AG09319 (cell line): Measurements from ENCODE around the gene CLDN34.

Experiments
- DNase-seq: peaks from one replicate; pipeline ENCODE4 v3.0.0-alpha.2; 2010; ENCODE audit warnings: low read depth; ENCODE audit errors: extremely low read depth
- CTCF ChIP-seq: IDR thresholded peaks from 2 replicates; pipeline ENCODE4 v1.5.1; 2011; ENCODE audit warnings: low read depth, mild to moderate bottlenecking, inconsistent platforms, low read length, moderate library complexity

The CLDN34 gene

GRCh38 chrX:9927698-9928482 lies 39.3 kb upstream of the CLDN34 start:
- no peak for TF ChIP-seq CTCF
- DNase-seq = no peak

GRCh38 chrX:9935436-9935835 lies 31.7 kb upstream of the CLDN34 start:
- DNase-seq = no peak
- TF ChIP-seq CTCF = no peak

GRCh38 chrX:9937761-9938160 lies 29.4 kb upstream of the CLDN34 start:
- DNase-seq = no peak
- no peak for TF ChIP-seq CTCF

GRCh38 chrX:9938516-9938915 lies 28.6 kb upstream of the CLDN34 start:
- no peak for DNase-seq

GRCh38 chrX:9940421-9940820 lies 26.7 kb upstream of the CLDN34 start:
- DNase-seq = no peak
- TF ChIP-seq CTCF = no peak

More at GRCh38 chrX:9938516-9938915, 28.6 kb upstream of the CLDN34 start:
- no peak for TF ChIP-seq CTCF

GRCh38 chrX:9942086-9942485 lies 25.1 kb upstream of the CLDN34 start:
- no peak for DNase-seq
- no peak for TF ChIP-seq CTCF

GRCh38 chrX:9943420-9943819 lies 23.7 kb upstream of the CLDN34 start:
- no peak for TF ChIP-seq CTCF
- no peak for DNase-seq
